ENCODE data around the gene TEAD4. TPM values are rescaled to one million over a fixed set of nuclear protein-coding genes. Genes with fewer than 3 reads are reported as not detected.

The TEAD4 gene
- total and polyA plus RNA-seq, 2 experiments from 2014 or later: 68.1 to 145 TPM

- Histone ChIP-seq H3K36me3 (ENCODE audit: insufficient read depth) (peaks cover 12% of the 10 kb centered on the region), H3K27me3 (ENCODE audit: insufficient read depth) (no peaks in the 10 kb centered on the region), H3K4me1 (ENCODE audit: insufficient read depth) (no peaks in the 10 kb centered on the region), H3K4me3 (no peak overlapping the region), H4K20me1 (replicated peaks; ENCODE audit: insufficient read depth) (peaks cover 6% of the 10 kb centered on the region), H3K4me2 (no peak overlapping the region), H3K27ac (ENCODE audit: low read depth) (no peak overlapping the region), H3K9me2 (ENCODE audit: insufficient read depth) (no peaks in the 10 kb centered on the region), H3K79me2 (replicated peaks; ENCODE audit: insufficient read depth) (no peaks in the 10 kb centered on the region), H3F3A (replicated peaks; ENCODE audit: low read depth) (peaks cover 15% of the 10 kb centered on the region; the same call in 1 of the 2 replicates), H2AFZ (no peak overlapping the region)
- Mint-ChIP-seq H3K4me1 (peaks cover 5% of the 10 kb centered on the region; the same call in 2 of the 3 replicates), H3K27ac (no peak overlapping the region), H3K27me3 (ENCODE audit: insufficient read depth, low read depth, poor library complexity) (peaks cover 10% of the 10 kb centered on the region), H3K4me3 (no peak overlapping the region), H3K9me3 (no peaks in the 10 kb centered on the region), H3K36me3 (ENCODE audit: low read depth) (peaks cover 70% of the 10 kb centered on the region)
- DNase-seq (ENCODE audit: low spot score) (no peak), ATAC-seq (no peak)
- TF ChIP-seq ETS1 (IDR thresholded peaks at IDR 0.05) (no peak), ZNF331 (CRISPR knock-in tag; IDR thresholded peaks at IDR 0.05; ENCODE audit: low read depth) (no peak), POLR2AphosphoS5 (IDR thresholded peaks at IDR 0.05; ENCODE audit: low read depth) (no peak)
Observed at GRCh38 chr12:3017281-3017680, 58.1 kb downstream of the TEAD4 start.

DNA sequence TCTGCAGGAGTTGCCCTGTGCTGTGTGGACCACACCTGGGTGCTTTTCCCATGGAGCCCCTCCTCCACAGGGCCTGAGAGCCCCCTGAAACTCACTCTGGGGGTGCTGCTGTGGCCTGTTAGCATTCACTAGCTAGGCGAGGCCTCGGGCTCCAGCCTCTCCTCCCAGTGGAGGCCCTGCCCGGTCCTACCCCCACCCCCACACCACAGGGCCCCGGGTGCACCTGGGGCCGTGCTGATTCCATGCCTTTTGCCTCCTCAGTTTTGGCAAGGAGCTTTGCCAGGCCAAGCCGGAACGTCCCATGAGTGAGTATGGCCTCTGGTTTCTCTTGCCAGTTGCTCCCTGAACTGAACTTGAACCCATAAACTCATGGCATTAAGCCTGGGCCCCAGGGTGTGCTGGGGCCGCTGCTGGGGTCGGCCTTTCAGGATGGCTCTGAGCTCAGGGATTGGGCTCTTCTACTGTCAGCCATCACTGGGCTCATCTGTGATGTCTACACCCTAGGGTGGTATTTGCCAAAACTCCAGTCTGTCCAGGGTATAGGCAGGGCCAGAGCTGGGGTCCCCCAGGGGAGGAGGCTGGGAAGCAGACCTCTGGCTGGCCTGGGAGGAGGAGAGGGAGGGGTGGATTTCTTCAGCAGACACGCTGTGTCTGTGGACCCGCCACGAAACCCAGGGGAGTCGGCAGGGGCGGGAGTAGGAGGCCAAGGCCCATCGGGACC lies 59.2 kb downstream of the TEAD4 start:
- H3K36me3 Mint-ChIP-seq (ENCODE audit: low read depth): peaks cover 76% of the 10 kb centered on the region
- TF ChIP-seq CREB1 (CRISPR knock-in tag; IDR thresholded peaks at IDR 0.05; ENCODE audit: low read depth): no peak
- TF ChIP-seq, protein P1, sequence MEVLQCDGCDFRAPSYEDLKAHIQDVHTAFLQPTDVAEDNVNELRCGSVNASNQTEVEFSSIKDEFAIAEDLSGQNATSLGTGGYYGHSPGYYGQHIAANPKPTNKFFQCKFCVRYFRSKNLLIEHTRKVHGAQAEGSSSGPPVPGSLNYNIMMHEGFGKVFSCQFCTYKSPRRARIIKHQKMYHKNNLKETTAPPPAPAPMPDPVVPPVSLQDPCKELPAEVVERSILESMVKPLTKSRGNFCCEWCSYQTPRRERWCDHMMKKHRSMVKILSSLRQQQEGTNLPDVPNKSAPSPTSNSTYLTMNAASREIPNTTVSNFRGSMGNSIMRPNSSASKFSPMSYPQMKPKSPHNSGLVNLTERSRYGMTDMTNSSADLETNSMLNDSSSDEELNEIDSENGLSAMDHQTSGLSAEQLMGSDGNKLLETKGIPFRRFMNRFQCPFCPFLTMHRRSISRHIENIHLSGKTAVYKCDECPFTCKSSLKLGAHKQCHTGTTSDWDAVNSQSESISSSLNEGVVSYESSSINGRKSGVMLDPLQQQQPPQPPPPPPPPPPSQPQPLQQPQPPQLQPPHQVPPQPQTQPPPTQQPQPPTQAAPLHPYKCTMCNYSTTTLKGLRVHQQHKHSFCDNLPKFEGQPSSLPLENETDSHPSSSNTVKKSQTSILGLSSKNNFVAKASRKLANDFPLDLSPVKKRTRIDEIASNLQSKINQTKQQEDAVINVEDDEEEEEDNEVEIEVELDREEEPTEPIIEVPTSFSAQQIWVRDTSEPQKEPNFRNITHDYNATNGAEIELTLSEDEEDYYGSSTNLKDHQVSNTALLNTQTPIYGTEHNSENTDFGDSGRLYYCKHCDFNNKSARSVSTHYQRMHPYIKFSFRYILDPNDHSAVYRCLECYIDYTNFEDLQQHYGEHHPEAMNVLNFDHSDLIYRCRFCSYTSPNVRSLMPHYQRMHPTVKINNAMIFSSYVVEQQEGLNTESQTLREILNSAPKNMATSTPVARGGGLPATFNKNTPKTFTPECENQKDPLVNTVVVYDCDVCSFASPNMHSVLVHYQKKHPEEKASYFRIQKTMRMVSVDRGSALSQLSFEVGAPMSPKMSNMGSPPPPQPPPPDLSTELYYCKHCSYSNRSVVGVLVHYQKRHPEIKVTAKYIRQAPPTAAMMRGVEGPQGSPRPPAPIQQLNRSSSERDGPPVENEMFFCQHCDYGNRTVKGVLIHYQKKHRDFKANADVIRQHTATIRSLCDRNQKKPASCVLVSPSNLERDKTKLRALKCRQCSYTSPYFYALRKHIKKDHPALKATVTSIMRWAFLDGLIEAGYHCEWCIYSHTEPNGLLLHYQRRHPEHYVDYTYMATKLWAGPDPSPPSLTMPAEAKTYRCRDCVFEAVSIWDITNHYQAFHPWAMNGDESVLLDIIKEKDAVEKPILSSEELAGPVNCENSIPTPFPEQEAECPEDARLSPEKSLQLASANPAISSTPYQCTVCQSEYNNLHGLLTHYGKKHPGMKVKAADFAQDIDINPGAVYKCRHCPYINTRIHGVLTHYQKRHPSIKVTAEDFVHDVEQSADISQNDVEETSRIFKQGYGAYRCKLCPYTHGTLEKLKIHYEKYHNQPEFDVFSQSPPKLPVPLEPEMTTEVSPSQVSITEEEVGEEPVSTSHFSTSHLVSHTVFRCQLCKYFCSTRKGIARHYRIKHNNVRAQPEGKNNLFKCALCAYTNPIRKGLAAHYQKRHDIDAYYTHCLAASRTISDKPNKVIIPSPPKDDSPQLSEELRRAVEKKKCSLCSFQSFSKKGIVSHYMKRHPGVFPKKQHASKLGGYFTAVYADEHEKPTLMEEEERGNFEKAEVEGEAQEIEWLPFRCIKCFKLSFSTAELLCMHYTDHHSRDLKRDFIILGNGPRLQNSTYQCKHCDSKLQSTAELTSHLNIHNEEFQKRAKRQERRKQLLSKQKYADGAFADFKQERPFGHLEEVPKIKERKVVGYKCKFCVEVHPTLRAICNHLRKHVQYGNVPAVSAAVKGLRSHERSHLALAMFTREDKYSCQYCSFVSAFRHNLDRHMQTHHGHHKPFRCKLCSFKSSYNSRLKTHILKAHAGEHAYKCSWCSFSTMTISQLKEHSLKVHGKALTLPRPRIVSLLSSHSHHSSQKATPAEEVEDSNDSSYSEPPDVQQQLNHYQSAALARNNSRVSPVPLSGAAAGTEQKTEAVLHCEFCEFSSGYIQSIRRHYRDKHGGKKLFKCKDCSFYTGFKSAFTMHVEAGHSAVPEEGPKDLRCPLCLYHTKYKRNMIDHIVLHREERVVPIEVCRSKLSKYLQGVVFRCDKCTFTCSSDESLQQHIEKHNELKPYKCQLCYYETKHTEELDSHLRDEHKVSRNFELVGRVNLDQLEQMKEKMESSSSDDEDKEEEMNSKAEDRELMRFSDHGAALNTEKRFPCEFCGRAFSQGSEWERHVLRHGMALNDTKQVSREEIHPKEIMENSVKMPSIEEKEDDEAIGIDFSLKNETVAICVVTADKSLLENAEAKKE (CRISPR knock-in tag; IDR thresholded peaks at IDR 0.05): no peak
- no peak for TF ChIP-seq EZH2phosphoT487 (IDR thresholded peaks at IDR 0.05; ENCODE audit: unreplicated experiment)
- TF ChIP-seq, protein P2, sequence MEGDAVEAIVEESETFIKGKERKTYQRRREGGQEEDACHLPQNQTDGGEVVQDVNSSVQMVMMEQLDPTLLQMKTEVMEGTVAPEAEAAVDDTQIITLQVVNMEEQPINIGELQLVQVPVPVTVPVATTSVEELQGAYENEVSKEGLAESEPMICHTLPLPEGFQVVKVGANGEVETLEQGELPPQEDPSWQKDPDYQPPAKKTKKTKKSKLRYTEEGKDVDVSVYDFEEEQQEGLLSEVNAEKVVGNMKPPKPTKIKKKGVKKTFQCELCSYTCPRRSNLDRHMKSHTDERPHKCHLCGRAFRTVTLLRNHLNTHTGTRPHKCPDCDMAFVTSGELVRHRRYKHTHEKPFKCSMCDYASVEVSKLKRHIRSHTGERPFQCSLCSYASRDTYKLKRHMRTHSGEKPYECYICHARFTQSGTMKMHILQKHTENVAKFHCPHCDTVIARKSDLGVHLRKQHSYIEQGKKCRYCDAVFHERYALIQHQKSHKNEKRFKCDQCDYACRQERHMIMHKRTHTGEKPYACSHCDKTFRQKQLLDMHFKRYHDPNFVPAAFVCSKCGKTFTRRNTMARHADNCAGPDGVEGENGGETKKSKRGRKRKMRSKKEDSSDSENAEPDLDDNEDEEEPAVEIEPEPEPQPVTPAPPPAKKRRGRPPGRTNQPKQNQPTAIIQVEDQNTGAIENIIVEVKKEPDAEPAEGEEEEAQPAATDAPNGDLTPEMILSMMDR (conservative IDR thresholded peaks at IDR 0.05; ENCODE audit: low read depth in 2 of 2): no peak
- TF ChIP-seq REST (IDR thresholded peaks at IDR 0.05; ENCODE audit: unreplicated experiment): no peak

More for the DNA sequence above, 59.2 kb downstream of the TEAD4 start:
- Histone ChIP-seq H2AFZ (no peak overlapping the region), H3K27me3 (ENCODE audit: insufficient read depth) (no peaks in the 10 kb centered on the region), H3K79me2 (replicated peaks; ENCODE audit: insufficient read depth) (no peaks in the 10 kb centered on the region), H3K27ac (ENCODE audit: low read depth) (0 out of 2 replicates have a peak overlapping the region, but pooled peaks have one; percentile 74), H3K9me2 (ENCODE audit: insufficient read depth) (no peaks in the 10 kb centered on the region), H4K20me1 (replicated peaks; ENCODE audit: insufficient read depth) (peaks cover 6% of the 10 kb centered on the region), H3K4me3 (no peak overlapping the region), H3K4me1 (ENCODE audit: insufficient read depth) (no peaks in the 10 kb centered on the region), H3F3A (replicated peaks; ENCODE audit: low read depth) (peaks cover 13% of the 10 kb centered on the region; the same call in 1 of the 2 replicates), H3K36me3 (ENCODE audit: insufficient read depth) (peaks cover 15% of the 10 kb centered on the region), H3K4me2 (no peak overlapping the region)
- Mint-ChIP-seq H3K9me3 (no peaks in the 10 kb centered on the region; the same call in 2 of the 3 replicates), H3K4me3 (no peak overlapping the region), H3K27me3 (ENCODE audit: insufficient read depth, low read depth, poor library complexity) (peaks cover 10% of the 10 kb centered on the region), H3K4me1 (peaks cover 5% of the 10 kb centered on the region; the same call in 2 of the 3 replicates), H3K27ac (no peak overlapping the region)
- ATAC-seq (no peak), DNase-seq (ENCODE audit: low spot score) (no peak)
